Body of pancreas (tissue), 4 donors: ENCODE data around the gene VTI1A.

Experiments used
- POLR2A ChIP-seq, 3 donors: fragments of 450-650 bp; IDR thresholded peaks; one replicate each; pipeline ENCODE4 v1.6.1; 2016; ENCODE audit warnings: antibody characterized with exemption in 3 of 3, mild to moderate bottlenecking in 2 of 3
- TF ChIP-seq, protein P1 (sequence below), 7 experiments: fragments of 450-650 bp in 4 of 7; fragments of 200-600 bp in 3 of 7; sonication (generic) in 3 of 7; IDR thresholded peaks; one replicate each; pipeline ENCODE4 v1.5.1; 2016 to 2019; ENCODE audit warnings: antibody characterized with exemption in 7 of 7

GRCh38 chr10:112546474-112546873, 99.5 kb downstream of the VTI1A start:
- TF ChIP-seq, protein P1, sequence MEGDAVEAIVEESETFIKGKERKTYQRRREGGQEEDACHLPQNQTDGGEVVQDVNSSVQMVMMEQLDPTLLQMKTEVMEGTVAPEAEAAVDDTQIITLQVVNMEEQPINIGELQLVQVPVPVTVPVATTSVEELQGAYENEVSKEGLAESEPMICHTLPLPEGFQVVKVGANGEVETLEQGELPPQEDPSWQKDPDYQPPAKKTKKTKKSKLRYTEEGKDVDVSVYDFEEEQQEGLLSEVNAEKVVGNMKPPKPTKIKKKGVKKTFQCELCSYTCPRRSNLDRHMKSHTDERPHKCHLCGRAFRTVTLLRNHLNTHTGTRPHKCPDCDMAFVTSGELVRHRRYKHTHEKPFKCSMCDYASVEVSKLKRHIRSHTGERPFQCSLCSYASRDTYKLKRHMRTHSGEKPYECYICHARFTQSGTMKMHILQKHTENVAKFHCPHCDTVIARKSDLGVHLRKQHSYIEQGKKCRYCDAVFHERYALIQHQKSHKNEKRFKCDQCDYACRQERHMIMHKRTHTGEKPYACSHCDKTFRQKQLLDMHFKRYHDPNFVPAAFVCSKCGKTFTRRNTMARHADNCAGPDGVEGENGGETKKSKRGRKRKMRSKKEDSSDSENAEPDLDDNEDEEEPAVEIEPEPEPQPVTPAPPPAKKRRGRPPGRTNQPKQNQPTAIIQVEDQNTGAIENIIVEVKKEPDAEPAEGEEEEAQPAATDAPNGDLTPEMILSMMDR (IDR thresholded peaks at IDR 0.05): no peak
- TF ChIP-seq POLR2A (IDR thresholded peaks at IDR 0.05): no peak
